Aorta (tissue), 5 donors: ENCODE data around the gene MRPL20. TPM values are rescaled to one million over a fixed set of nuclear protein-coding genes. Genes with fewer than 3 reads are reported as not detected.

Experiments used
- ATAC-seq: fragments of 200-7000 bp; cut with Tn5 transposase; one replicate; pipeline ENCODE4 v1.9.1; 2022; ENCODE audit warnings: moderate library complexity; ENCODE audit not compliant: low FRiP score
- DNase-seq, 2 donors: peaks; one replicate each; pipeline ENCODE4 v3.0.0-alpha.2; 2020
- H3K27ac ChIP-seq, 2 donors: one replicate each; pipeline ENCODE4 v1.5.1; 2013; ENCODE audit warnings: low read length in 2 of 2, mild to moderate bottlenecking in 2 of 2, moderate library complexity in 2 of 2, control low read depth in 1 of 2, inconsistent platforms in 1 of 2, low read depth in 1 of 2
- H3K27me3 ChIP-seq, 2 donors: one replicate each; pipeline ENCODE4 v1.6.1; 2013; ENCODE audit warnings: control low read depth in 1 of 2, low read length in 1 of 2, mild to moderate bottlenecking in 1 of 2, moderate library complexity in 1 of 2; ENCODE audit not compliant: insufficient read depth in 2 of 2, control insufficient read depth in 1 of 2
- H3K36me3 ChIP-seq, 2 donors: one replicate each; pipeline ENCODE4 v1.6.1; 2013; ENCODE audit warnings: control low read depth in 1 of 2, low read length in 1 of 2, mild to moderate bottlenecking in 1 of 2; ENCODE audit not compliant: insufficient read depth in 2 of 2, control insufficient read depth in 1 of 2
- H3K4me1 ChIP-seq, 2 donors: one replicate each; pipeline ENCODE4 v1.6.1; 2013; ENCODE audit warnings: low read length in 2 of 2, control low read depth in 1 of 2, mild to moderate bottlenecking in 1 of 2, moderate library complexity in 1 of 2; ENCODE audit not compliant: insufficient read depth in 2 of 2, control insufficient read depth in 1 of 2
- H3K4me3 ChIP-seq, 2 donors: one replicate each; pipeline ENCODE4 v1.5.1; 2013; ENCODE audit warnings: low read length in 2 of 2, control low read depth in 1 of 2, mild to moderate bottlenecking in 1 of 2
- H3K9me3 ChIP-seq: one replicate; pipeline ENCODE4 v1.6.1; 2013; ENCODE audit warnings: mild to moderate bottlenecking, low read length; ENCODE audit not compliant: control insufficient read depth
- WGBS, 2 donors: extraction: QIAGEN DNeasy Blood & Tissue Kit; methylation state at CpG; one replicate each; pipeline ENCODE4 v1.1.7; 2013; 5-methylcytosine and 5-hydroxymethylcytosine counted together
- intact Hi-C, 2 donors: fragments of 100-400 bp; cut with DNase I; formaldehyde crosslinking; loops; one replicate each; pipeline versions ENCODE4 v1.14.2 to v1.15.0; 2022
- polyA plus RNA-seq, 2 donors: library from polyadenylated mRNA; stranded (reverse); fragments of 200-250 nt; gene quantifications; one replicate each; pipeline ENCODE4 v1.2.3, GENCODE V29; 2013
- total RNA-seq, 2 donors: library from RNA; stranded (reverse); fragmentation: NEBNext Ultra II Directional; extraction: Animal tissue kit (Norgen Biotek cat#: 25700); gene quantifications; one replicate each; pipeline ENCODE4 v1.2.1, GENCODE V29; 2021
- donor health status: healthy with polysubstance abuse.
- donor health status: Bipolar disorder and iron deficiency.
- donor health status: DM: no; HTN: no; CAD: no.
- donor health status: DM: no; HTN: no; CAD: no.
- donor health status: DM: yes; HTN: yes; CAD: no.

The MRPL20 gene
- total and polyA plus RNA-seq, 4 donors, result 69.7 to 184 (median 107) TPM

- Histone ChIP-seq H3K9me3 (no peaks in the 10 kb centered on the region), H3K27ac (no peak overlapping the region), H3K4me3 (no peak overlapping the region), H3K27me3 (no peaks in the 10 kb centered on the region), H3K36me3 (no peaks in the 10 kb centered on the region), H3K4me1 (no peaks in the 10 kb centered on the region)
- 1 to 3% methylated on average over 32 to 52 of the region's 52 CpGs for WGBS, 2 donors
- intact Hi-C loops, result no loop called here
- DNase-seq, result no peak
- no peak for ATAC-seq
These were observed 51.7 kb downstream of the MRPL20 start for GRCh38 chr1:1355416-1355815.

- Histone ChIP-seq H3K27me3 (no peaks in the 10 kb centered on the region), H3K9me3 (no peaks in the 10 kb centered on the region), H3K36me3 (no peaks in the 10 kb centered on the region), H3K4me3 (no peak overlapping the region), H3K4me1 (no peaks in the 10 kb centered on the region), H3K27ac (no peak overlapping the region)
- ATAC-seq, result no peak
- 60 to 61% methylated on average over 98 to 116 of the region's 116 CpGs for WGBS, 2 donors
- DNase-seq, result no peak
- intact Hi-C loops, result no loop called here
These were observed 52.5 kb downstream of the MRPL20 start for GRCh38 chr1:1354271-1355247.

- H3K4me1 ChIP-seq, result no peaks in the 10 kb centered on the region
- no peaks in the 10 kb centered on the region for H3K27me3 ChIP-seq
- H3K9me3 ChIP-seq, result no peaks in the 10 kb centered on the region
- DNase-seq, result no peak
- ATAC-seq, result no peak
- H3K4me3 ChIP-seq, result no peak overlapping the region
- intact Hi-C loops, result no loop called here
- WGBS, 2 donors, result 67 to 68% methylated on average over 28 of the region's 28 CpGs
- no peak overlapping the region for H3K27ac ChIP-seq
- no peaks in the 10 kb centered on the region for H3K36me3 ChIP-seq
These were observed 53.5 kb downstream of the MRPL20 start for GRCh38 chr1:1353389-1354151.

GRCh38 chr1:1352786-1353388, 54.2 kb downstream of the MRPL20 start:
- Histone ChIP-seq H3K9me3 (no peaks in the 10 kb centered on the region), H3K27me3 (no peaks in the 10 kb centered on the region), H3K4me3 (no peak overlapping the region), H3K4me1 (no peaks in the 10 kb centered on the region), H3K27ac (no peak overlapping the region), H3K36me3 (no peaks in the 10 kb centered on the region)
- ATAC-seq (no peak), DNase-seq (no peak)
- WGBS, 2 donors, result 28 to 29% methylated on average over 3 to 5 of the region's 5 CpGs
- intact Hi-C loops, result no loop called here

Other genes with a start within 250 kb of the MRPL20 start
- under 1 TPM in 1 of 2 donors, not detected in 1; 0.15 TPM for gene TTLL10, start 233.4 kb downstream of the MRPL20 start, total RNA-seq
- not detected for gene TTLL10, start 233.4 kb downstream of the MRPL20 start, polyA plus RNA-seq
- 1 to 10 TPM; 1.0 to 1.1 TPM for gene TNFRSF18, start 200.7 kb downstream of the MRPL20 start, total RNA-seq
- 1 to 10 TPM in 1 of 2 donors, not detected in 1; 1.3 TPM for gene TNFRSF18, start 200.7 kb downstream of the MRPL20 start, polyA plus RNA-seq
- gene TNFRSF4, start 193.1 kb downstream of the MRPL20 start, total RNA-seq, result 1 to 10 TPM; 1.6 to 3.5 TPM
- 1 to 10 TPM in 1 of 2 donors, not detected in 1; 1.0 TPM for gene TNFRSF4, start 193.1 kb downstream of the MRPL20 start, polyA plus RNA-seq
- 100 to 1,000 TPM; 138 to 140 TPM for gene SDF4, start 175.3 kb downstream of the MRPL20 start, total RNA-seq
- gene SDF4, start 175.3 kb downstream of the MRPL20 start, polyA plus RNA-seq, result 100 to 1,000 TPM in 1 of 2 donors, 10 to 100 TPM in 1; 73.3 to 158 TPM
- gene B3GALT6, start 175.1 kb downstream of the MRPL20 start, total RNA-seq, result 10 to 100 TPM; 11.3 to 12.8 TPM
- gene B3GALT6, start 175.1 kb downstream of the MRPL20 start, polyA plus RNA-seq, result 1 to 10 TPM; 2.5 to 9.3 TPM
- 1 to 10 TPM; 3.9 to 4.3 TPM for gene C1QTNF12, start 160.6 kb downstream of the MRPL20 start, total RNA-seq
- gene C1QTNF12, start 160.6 kb downstream of the MRPL20 start, polyA plus RNA-seq, result 10 to 100 TPM in 1 of 2 donors, 1 to 10 TPM in 1; 3.4 to 10.0 TPM
- gene UBE2J2, start 133.4 kb downstream of the MRPL20 start, total RNA-seq, result 10 to 100 TPM; 46.9 to 49.4 TPM
- gene UBE2J2, start 133.4 kb downstream of the MRPL20 start, polyA plus RNA-seq, result 10 to 100 TPM; 17.2 to 49.3 TPM
- gene SCNN1D, start 126.9 kb downstream of the MRPL20 start, total RNA-seq, result 1 to 10 TPM; 3.5 to 8.2 TPM
- gene SCNN1D, start 126.9 kb downstream of the MRPL20 start, polyA plus RNA-seq, result 10 to 100 TPM in 1 of 2 donors, 1 to 10 TPM in 1; 7.9 to 24.1 TPM
- gene ACAP3, start 99.4 kb downstream of the MRPL20 start, total RNA-seq, result 10 to 100 TPM; 25.0 to 69.2 TPM
- gene ACAP3, start 99.4 kb downstream of the MRPL20 start, polyA plus RNA-seq, result 10 to 100 TPM; 10.6 to 63.9 TPM
- gene PUSL1, start 98.7 kb downstream of the MRPL20 start, total RNA-seq, result 10 to 100 TPM in 1 of 2 donors, 1 to 10 TPM in 1; 7.4 to 12.6 TPM
- gene PUSL1, start 98.7 kb downstream of the MRPL20 start, polyA plus RNA-seq, result 10 to 100 TPM in 1 of 2 donors, 1 to 10 TPM in 1; 5.8 to 13.7 TPM
- gene INTS11, start 82.6 kb downstream of the MRPL20 start, total RNA-seq, result 100 to 1,000 TPM; 114 to 121 TPM
- 100 to 1,000 TPM in 1 of 2 donors, 10 to 100 TPM in 1; 48.0 to 995 TPM for gene INTS11, start 82.6 kb downstream of the MRPL20 start, polyA plus RNA-seq
- gene CPTP, start 82.5 kb downstream of the MRPL20 start, total RNA-seq, result 10 to 100 TPM; 13.9 to 16.4 TPM
- gene CPTP, start 82.5 kb downstream of the MRPL20 start, polyA plus RNA-seq, result 10 to 100 TPM; 12.9 to 14.9 TPM
- gene TAS1R3, start 76.0 kb downstream of the MRPL20 start, total RNA-seq, result under 1 TPM; 0.24 to 0.36 TPM
- under 1 TPM; 0.25 to 0.31 TPM for gene TAS1R3, start 76.0 kb downstream of the MRPL20 start, polyA plus RNA-seq
- gene DVL1, start 57.9 kb downstream of the MRPL20 start, total RNA-seq, result 10 to 100 TPM; 48.7 to 53.7 TPM
- 10 to 100 TPM; 21.2 to 71.9 TPM for gene DVL1, start 57.9 kb downstream of the MRPL20 start, polyA plus RNA-seq
- 100 to 1,000 TPM; 105 to 221 TPM for gene MXRA8, start 48.7 kb downstream of the MRPL20 start, total RNA-seq
- gene MXRA8, start 48.7 kb downstream of the MRPL20 start, polyA plus RNA-seq, result 100 to 1,000 TPM in 1 of 2 donors, 10 to 100 TPM in 1; 52.3 to 364 TPM
- 10 to 100 TPM; 59.6 to 65.6 TPM for gene AURKAIP1, start 32.1 kb downstream of the MRPL20 start, total RNA-seq
- gene AURKAIP1, start 32.1 kb downstream of the MRPL20 start, polyA plus RNA-seq, result 100 to 1,000 TPM; 119 to 154 TPM
- gene CCNL2, start 8.0 kb downstream of the MRPL20 start, total RNA-seq, result 100 to 1,000 TPM; 153 to 246 TPM
- 100 to 1,000 TPM in 1 of 2 donors, 10 to 100 TPM in 1; 34.6 to 409 TPM for gene CCNL2, start 8.0 kb downstream of the MRPL20 start, polyA plus RNA-seq
- 1 to 10 TPM; 1.5 to 6.9 TPM for gene ANKRD65, start 14.0 kb upstream of the MRPL20 start, total RNA-seq
- under 1 TPM in 1 of 2 donors, not detected in 1; 0.13 TPM for gene ANKRD65, start 14.0 kb upstream of the MRPL20 start, polyA plus RNA-seq
- gene VWA1, start 28.4 kb upstream of the MRPL20 start, total RNA-seq, result 10 to 100 TPM; 35.6 to 86.5 TPM
- gene VWA1, start 28.4 kb upstream of the MRPL20 start, polyA plus RNA-seq, result 1 to 10 TPM in 1 of 2 donors, under 1 TPM in 1; 0.13 to 4.5 TPM
- gene ATAD3C, start 42.4 kb upstream of the MRPL20 start, total RNA-seq, result 1 to 10 TPM in 1 of 2 donors, under 1 TPM in 1; 0.42 to 5.5 TPM
- gene ATAD3C, start 42.4 kb upstream of the MRPL20 start, polyA plus RNA-seq, result under 1 TPM in 1 of 2 donors, not detected in 1; 0.08 TPM
- 10 to 100 TPM in 1 of 2 donors, 1 to 10 TPM in 1; 8.1 to 21.5 TPM for gene ATAD3B, start 64.5 kb upstream of the MRPL20 start, total RNA-seq
- gene ATAD3B, start 64.5 kb upstream of the MRPL20 start, polyA plus RNA-seq, result 10 to 100 TPM in 1 of 2 donors, 1 to 10 TPM in 1; 6.1 to 44.8 TPM
- 10 to 100 TPM; 11.9 to 13.2 TPM for gene ATAD3A, start 104.9 kb upstream of the MRPL20 start, total RNA-seq
- 10 to 100 TPM in 1 of 2 donors, 1 to 10 TPM in 1; 8.3 to 20.2 TPM for gene ATAD3A, start 104.9 kb upstream of the MRPL20 start, polyA plus RNA-seq
- 1 to 10 TPM; 6.2 to 7.8 TPM for gene TMEM240, start 133.3 kb upstream of the MRPL20 start, total RNA-seq
- 10 to 100 TPM in 1 of 2 donors, 1 to 10 TPM in 1; 1.1 to 15.1 TPM for gene TMEM240, start 133.3 kb upstream of the MRPL20 start, polyA plus RNA-seq
- gene SSU72, start 167.6 kb upstream of the MRPL20 start, total RNA-seq, result 10 to 100 TPM; 67.7 to 71.5 TPM
- 10 to 100 TPM; 65.0 to 92.8 TPM for gene SSU72, start 167.6 kb upstream of the MRPL20 start, polyA plus RNA-seq
- 1 to 10 TPM; 1.2 to 3.0 TPM for gene FNDC10, start 192.8 kb upstream of the MRPL20 start, total RNA-seq
- gene FNDC10, start 192.8 kb upstream of the MRPL20 start, polyA plus RNA-seq, result under 1 TPM; 0.38 to 0.50 TPM
- gene MIB2, start 208.2 kb upstream of the MRPL20 start, total RNA-seq, result 10 to 100 TPM; 45.0 to 77.7 TPM
- 100 to 1,000 TPM in 1 of 2 donors, 10 to 100 TPM in 1; 20.4 to 220 TPM for gene MIB2, start 208.2 kb upstream of the MRPL20 start, polyA plus RNA-seq
- 10 to 100 TPM; 15.5 to 74.5 TPM for gene MMP23B, start 224.9 kb upstream of the MRPL20 start, total RNA-seq
- gene MMP23B, start 224.9 kb upstream of the MRPL20 start, polyA plus RNA-seq, result 100 to 1,000 TPM in 1 of 2 donors, 10 to 100 TPM in 1; 41.2 to 120 TPM